Smooth muscle cell of the brain vasculature (primary cell): ENCODE results near the gene MS4A4A.
"Not testable (repeated sequence)": the region's sequence is repeated elsewhere in the genome, so short reads cannot be mapped to it uniquely, and the experiment has no call there.

Experiments
- DNase-seq: peaks from one replicate; pipeline ENCODE4 v3.0.0-alpha.2; 2012; ENCODE audit warnings: low read depth, low spot score

The MS4A4A gene

GRCh38 chr11:60280412-60280811, at the start of gene MS4A4A:
Gene MS4A4A (plus strand): TSS chr11:60280666. CDS start chr11:60280676, 10 bp downstream.
- DNase-seq = no peak

- DNase-seq = no peak
Measured at GRCh38 chr11:60230681-60231080, 49.8 kb upstream of the MS4A4A start.

- DNase-seq = no peak
Measured at GRCh38 chr11:60235321-60235720, 45.1 kb upstream of the MS4A4A start.

- no peak for DNase-seq
Measured at GRCh38 chr11:60240662-60241061, 39.8 kb upstream of the MS4A4A start.

GRCh38 chr11:60241786-60242185, 38.7 kb upstream of the MS4A4A start:
- DNase-seq = no peak

GRCh38 chr11:60242740-60243239, 37.7 kb upstream of the MS4A4A start, which contains the start of gene MS4A4E:
Gene MS4A4E (minus strand): TSS chr11:60243137. CDS start chr11:60230055, 13,082 bp downstream.
- DNase-seq = no peak

- no peak for DNase-seq
Measured at GRCh38 chr11:60251485-60252212, 28.8 kb upstream of the MS4A4A start.

GRCh38 chr11:60252213-60253108, 28.0 kb upstream of the MS4A4A start:
- DNase-seq = no peak

GRCh38 chr11:60257956-60258722, 22.3 kb upstream of the MS4A4A start:
- DNase-seq = no peak

- no peak for DNase-seq
Measured at GRCh38 chr11:60261014-60261413, 19.5 kb upstream of the MS4A4A start.

- no peak for DNase-seq
Measured at GRCh38 chr11:60263402-60263801, 17.1 kb upstream of the MS4A4A start.

GRCh38 chr11:60264644-60265043, 15.8 kb upstream of the MS4A4A start:
- no peak for DNase-seq

- DNase-seq = no peak
Measured at GRCh38 chr11:60265373-60266214, 14.9 kb upstream of the MS4A4A start.

GRCh38 chr11:60274416-60274815, 6.0 kb upstream of the MS4A4A start:
- no peak for DNase-seq

GRCh38 chr11:60281485-60281884, 1.0 kb downstream of the MS4A4A start:
- DNase-seq = no peak

GRCh38 chr11:60282286-60282685, 1.8 kb downstream of the MS4A4A start:
- DNase-seq = no peak

- DNase-seq = not testable (repeated sequence)
Measured at GRCh38 chr11:60285411-60286126, 5.1 kb downstream of the MS4A4A start.

GRCh38 chr11:60288531-60288930, 8.1 kb downstream of the MS4A4A start:
- no peak for DNase-seq

- no peak for DNase-seq
Measured at GRCh38 chr11:60292145-60292544, 11.7 kb downstream of the MS4A4A start.

GRCh38 chr11:60301178-60301577, 20.7 kb downstream of the MS4A4A start:
- DNase-seq = no peak
